ENCODE measurements around the gene PKD2.
"Not testable (repeated sequence)": the region's sequence is repeated elsewhere in the genome, so short reads cannot be mapped to it uniquely, and the experiment has no call there.

Gene PKD2

DNA sequence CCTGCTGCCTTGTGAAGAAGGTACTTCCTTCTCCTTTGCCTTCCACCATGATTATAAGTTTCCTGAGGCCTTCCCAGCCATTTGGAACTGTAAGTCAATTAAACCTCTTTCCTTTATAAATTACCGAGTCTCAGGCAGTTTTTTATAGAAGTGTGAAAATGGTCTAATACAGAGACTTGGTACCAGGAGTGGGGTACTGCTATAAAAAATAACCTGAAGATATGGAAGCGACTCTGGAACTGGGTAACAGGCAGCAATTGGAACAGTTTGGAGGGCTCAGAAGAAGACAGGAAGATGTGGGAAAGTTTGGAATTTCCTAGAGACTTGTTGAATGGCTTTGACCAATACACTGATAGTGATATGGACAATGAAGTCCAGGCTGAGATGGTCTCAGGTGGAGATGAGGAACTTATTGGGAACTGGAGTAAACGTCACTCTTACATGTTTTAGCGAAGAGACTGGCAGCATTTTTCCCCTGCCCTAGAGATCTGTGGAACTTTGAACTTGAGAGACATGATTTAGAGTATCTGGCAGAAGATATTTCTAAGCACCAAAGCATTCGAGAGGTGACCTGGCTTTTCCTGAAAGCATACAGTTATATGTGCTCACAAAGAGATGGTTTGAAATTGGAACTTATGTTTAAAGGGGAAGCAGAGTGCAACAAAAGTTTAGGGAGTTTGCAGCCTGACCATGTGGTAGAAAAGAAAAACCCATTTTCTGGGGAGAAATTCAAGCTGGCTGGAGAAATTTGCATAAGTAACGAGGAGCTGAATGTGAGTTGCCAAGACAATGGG, 18.6 kb downstream of the PKD2 start:
- not testable (repeated sequence) for DNase-seq (ENCODE audit: low read depth in 2 of 2, low spot score in 1 of 2)

DNA sequence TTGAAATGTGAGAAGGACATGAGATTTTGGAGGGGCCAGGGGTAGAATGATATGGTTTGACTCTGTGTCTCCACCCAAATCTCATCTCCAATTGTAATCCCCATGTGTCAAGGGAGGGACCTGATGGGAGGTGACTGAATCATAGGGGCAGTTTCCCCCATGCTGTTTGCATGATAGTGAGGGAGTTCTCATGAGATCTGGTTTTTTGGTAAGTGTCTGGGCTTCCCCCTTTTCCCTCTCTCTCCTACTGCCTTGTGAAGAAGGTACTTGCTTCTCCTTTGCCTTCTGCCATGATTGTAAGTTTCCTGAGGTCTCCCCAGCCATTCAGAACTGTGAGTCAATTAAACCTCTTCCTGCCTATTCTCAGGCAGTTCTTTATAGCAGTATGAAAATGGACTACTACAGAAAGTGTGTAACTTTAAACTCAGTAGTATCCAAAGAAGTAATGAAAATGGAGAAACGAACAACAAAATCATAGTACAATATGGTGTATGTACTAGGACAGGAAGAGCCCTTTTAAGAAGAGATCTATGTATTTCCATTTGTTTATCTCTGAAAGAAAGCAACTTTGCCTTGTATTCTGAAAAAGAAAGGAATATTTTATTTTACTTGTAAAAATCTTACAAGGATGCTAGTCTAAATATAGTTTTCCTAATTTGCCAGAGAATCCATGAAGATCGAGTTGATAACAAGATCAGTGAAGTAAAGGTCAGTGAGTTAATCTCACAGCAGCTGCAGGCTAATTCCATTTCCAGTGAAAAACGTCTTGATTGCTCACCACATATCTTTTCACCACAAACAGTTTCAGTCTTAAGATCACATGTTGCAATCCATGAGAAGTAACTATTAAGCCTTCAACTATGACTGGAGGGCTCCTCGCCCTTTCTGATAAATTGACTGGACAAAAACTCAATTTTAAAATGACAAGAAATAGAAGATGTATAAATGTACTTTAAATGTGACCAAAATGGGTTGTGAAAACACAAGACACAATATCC, 20.5 kb downstream of the PKD2 start:
- DNase-seq (ENCODE audit: low read depth in 2 of 2, low spot score in 1 of 2), result no peak

- DNase-seq (ENCODE audit: low read depth in 2 of 2, low spot score in 1 of 2), result no peak
Measured at GRCh38 chr4:88028946-88029345, 21.5 kb downstream of the PKD2 start.

DNA sequence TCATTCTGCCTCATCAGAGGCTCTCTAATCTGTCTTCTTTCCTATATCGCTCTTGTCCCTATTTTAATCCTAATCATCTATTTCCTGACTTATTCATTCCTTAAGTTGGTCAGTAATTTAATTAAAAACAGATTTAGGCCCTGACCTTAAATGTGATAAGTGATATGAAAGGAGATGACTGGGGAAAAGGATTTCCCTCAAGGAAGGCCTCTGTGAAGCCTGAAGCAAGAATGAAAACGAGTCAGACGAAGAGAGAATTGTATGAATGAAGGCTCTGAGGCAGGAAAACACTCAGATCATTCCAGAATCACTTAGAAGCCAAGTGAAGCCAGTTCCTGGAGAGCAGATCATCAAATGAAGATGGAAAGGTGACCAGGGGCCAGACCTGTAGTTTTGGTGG, 22.1 kb downstream of the PKD2 start:
- DNase-seq (ENCODE audit: low read depth in 2 of 2, low spot score in 1 of 2), result no peak

DNA sequence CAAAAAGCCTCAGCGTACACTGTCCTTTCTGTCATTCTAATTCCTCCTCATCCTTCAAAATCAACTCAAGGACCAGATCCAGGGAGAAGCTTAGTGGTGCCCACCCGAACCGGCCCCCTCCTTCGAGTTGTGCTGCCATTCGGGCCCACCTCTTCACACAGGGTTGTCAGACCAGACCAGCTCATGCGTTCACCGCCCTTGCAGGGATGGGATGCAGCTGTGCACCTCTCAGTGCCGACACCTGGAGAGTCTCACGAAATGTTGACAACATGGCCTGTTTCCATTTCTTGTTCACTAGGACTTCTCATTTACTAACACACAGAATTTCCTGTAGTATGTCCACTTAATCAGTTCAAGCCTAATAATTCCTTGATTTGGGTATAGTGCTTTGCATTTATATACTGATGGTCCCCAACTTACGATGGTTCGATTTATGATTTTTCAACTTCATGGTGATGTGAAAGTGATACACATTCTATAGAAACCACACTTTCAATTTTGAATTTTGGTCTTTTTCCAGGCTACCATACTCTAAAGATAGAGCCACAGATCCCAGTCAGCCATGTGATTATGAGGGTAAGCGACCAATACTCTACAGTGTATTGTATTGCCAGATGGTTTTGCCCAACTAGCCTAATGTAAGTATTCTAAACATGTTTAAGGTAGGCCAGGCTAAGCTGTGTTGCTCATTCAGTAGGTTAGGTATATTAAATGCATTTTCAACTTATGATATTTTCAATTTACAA, 23.3 kb downstream of the PKD2 start:
- no peak for DNase-seq (ENCODE audit: low read depth in 2 of 2, low spot score in 1 of 2)

GRCh38 chr4:88033309-88033708, 25.9 kb downstream of the PKD2 start:
- no peak for DNase-seq (ENCODE audit: low read depth in 2 of 2, low spot score in 1 of 2)

DNA sequence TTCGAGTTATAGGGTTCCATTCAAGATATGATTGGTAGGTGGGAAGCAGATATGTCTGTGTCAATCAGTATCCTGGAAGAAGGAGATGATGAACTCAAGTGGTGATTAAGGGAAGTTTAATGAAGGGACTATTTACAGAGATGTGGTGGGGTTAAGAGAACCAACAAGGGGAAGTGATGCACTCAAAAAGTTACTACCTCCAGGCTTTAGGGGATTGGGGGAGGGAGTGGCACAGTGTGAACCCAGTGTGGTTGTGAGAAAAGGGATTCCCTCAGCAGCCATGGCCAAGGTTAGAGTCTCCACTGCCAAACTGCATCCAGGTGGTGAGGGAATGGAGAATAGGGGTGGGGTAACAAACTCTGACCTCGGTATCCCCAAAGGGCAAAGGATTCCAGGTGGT, 27.9 kb downstream of the PKD2 start:
- no peak for DNase-seq (ENCODE audit: low read depth in 2 of 2, low spot score in 1 of 2)

DNA sequence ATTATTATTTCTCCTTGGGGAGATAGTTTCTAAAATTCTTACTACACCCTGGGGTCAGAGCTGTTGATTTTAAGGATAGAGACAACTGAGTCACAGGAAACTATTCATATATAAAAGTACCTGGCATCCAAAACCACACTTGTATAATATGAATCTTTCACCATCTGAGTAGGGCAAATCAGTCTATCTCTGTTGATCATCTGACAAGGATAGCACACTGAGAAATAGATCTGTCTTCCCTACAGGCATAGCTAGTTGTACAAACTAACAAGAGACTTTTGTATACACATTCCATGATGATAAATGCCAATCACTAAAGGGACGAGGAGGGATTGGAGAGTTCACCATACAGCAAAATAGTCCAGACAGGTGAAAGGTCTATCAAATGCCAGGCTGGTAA, 30.0 kb downstream of the PKD2 start:
- DNase-seq (ENCODE audit: low read depth in 2 of 2, low spot score in 1 of 2), result no peak

DNA sequence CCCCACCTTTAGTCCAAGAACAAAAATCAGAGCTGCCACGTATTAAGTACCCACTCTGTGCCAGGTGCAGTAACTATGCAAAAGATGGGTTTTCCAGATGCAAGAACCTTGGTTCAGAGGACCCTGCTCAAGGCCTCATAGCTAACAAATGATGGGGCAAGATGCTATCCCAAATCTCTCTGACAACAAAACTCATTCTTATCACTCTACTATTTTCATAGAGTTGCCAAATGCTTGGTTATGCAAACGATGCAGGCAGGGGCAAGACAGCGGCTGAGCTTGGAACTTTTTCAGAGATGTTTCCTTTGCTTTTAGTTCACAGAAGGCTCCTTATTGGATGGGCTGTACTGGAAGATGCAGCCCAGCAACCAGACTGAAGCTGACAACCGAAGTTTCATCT, 30.5 kb downstream of the PKD2 start:
- DNase-seq (ENCODE audit: low read depth in 2 of 2, low spot score in 1 of 2), result no peak

DNA sequence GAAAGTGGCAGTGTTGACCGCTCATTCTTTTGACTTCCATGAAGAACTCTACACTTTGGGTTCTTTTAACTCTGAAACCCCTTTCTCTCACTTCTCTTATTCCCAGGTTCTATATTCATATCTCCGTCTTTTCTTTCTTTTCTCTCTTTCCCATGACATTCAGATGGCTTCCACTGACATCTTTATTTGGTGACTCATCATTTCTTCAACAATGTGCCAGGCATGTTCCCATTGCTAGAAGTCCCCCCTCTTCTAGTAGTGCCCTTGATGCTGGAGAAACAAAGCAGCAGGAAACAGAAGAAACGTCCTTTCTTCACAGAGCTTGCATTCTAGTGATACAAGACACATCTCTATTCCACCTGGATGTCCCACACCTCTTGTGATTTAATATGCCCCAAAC, 33.3 kb downstream of the PKD2 start:
- DNase-seq (ENCODE audit: low read depth in 2 of 2, low spot score in 1 of 2), result no peak

GRCh38 chr4:88041626-88042025, 34.2 kb downstream of the PKD2 start:
- DNase-seq (ENCODE audit: low read depth in 2 of 2, low spot score in 1 of 2), result no peak

- no peak for DNase-seq (ENCODE audit: low read depth in 2 of 2, low spot score in 1 of 2)
Measured at GRCh38 chr4:88043001-88043400, 35.6 kb downstream of the PKD2 start.

DNA sequence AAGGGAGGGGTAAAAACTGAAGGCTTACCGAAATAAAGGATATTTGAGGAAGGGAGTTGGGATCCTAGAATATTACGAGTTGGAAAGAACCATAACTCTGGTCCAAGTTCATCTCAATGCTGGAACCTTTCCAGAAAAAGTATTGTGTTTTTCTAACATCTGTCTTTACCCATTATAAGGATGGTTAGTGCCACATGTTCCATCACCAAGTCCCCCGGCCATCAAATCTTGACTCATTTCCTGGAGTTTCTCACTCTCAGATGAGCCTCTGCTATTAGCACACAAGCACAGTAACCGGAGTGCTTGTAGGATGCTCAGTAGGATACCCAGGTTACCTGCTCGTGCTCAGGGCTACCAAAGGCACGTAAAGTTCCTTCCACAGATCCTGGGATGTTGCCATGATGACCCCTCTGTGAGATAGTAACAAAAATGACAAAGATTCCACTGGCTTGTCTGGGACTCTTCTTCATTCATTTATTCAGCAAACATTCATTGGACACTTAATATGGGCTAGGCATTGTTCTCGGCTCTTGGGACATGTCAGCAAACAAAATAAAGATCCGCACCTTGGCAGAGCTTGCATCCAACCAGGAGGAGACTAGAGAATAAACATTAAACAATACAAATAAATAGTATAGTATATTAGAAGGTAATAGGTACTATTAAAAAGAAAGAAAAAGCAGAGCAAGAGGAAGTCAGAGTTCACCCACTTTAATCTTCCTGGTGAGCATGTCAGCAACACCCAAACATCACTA, 36.3 kb downstream of the PKD2 start:
- no peak for DNase-seq (ENCODE audit: low read depth in 2 of 2, low spot score in 1 of 2)

- DNase-seq (ENCODE audit: low read depth in 2 of 2, low spot score in 1 of 2), result no peak
Measured at GRCh38 chr4:88045021-88045420, 37.6 kb downstream of the PKD2 start.

DNA sequence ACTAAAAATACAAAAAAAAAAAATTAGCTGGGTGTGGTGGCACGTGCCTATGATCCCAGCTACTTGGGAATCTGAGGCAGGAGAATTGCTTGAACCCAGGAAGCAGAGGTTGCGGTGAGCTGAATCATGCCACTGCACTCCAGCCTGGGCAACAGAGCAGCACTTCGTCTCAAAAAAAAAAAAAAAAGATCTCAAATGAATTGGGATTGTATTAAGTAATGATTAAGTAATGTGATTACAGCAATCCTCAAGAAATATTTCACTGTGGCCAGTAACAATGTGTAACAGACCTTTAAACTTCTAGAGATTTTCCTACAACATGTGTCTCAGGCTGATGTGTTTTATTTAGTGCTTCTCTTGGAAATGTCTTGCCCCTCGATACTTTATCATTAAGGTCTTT, 46.8 kb downstream of the PKD2 start:
- DNase-seq (ENCODE audit: low read depth in 2 of 2, low spot score in 1 of 2), result no peak

DNA sequence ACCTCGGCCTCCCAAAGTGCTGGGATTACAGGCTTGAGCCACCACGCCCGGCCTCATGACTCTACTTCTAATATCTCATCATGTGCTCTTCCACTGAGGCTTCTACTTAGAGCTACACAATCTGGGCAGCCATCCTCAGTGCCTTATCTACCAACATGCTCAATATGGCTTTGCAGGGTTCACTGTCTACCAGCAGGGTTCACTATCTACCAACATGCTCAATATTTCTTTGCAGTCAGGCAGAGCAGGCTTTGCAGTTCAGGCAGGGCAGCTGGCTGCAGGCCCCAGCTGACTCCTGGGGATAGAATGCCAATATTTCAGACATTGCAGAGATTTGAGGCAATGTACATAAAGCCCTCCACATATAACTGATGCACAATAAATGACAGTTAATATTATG, 47.5 kb downstream of the PKD2 start:
- no peak for DNase-seq (ENCODE audit: low read depth in 2 of 2, low spot score in 1 of 2)

DNA sequence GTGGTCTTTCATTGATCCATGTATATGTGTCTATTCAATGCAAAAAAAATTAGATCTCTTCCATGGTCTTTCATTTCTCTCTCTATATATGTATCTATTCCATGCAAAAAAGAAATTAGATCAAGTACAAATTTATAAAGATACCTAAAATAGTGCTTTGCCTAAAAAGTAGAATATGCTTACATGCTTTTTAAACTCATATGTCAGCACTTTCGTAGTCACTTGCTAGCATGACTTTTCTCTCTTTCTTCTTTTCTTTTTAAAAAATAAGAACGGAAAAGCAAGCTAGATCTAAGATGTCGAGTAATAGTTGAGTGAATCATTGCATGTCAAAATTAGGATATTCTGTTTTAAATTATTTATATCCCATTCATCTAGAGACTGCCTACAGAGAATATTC, 50.9 kb downstream of the PKD2 start:
- no peak for DNase-seq (ENCODE audit: low read depth in 2 of 2, low spot score in 1 of 2)

- DNase-seq (ENCODE audit: low read depth in 2 of 2, low spot score in 1 of 2), result no peak
Measured at GRCh38 chr4:88059766-88060165, 52.3 kb downstream of the PKD2 start.

DNA sequence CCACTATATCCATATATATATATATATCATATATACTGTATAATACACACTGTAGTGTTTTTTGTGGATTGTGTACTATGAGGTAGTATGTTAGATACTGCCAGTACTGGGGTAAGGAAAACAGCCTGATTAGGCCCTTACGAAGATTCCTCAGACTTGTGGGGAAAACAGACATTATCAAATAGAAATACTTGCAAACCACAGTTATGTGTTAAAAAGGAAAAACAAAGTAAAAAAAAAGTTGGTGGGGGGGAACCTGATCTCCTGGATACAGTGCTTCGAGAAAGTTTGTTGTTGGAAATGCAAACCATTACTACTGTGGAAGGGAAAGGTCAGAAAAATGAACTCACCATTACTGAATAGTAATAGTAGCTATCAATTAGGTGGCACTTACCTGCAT, 53.0 kb downstream of the PKD2 start:
- DNase-seq (ENCODE audit: low read depth in 2 of 2, low spot score in 1 of 2), result no peak

GRCh38 chr4:88062311-88062710, 54.9 kb downstream of the PKD2 start:
- no peak for DNase-seq (ENCODE audit: low read depth in 2 of 2, low spot score in 1 of 2)

GRCh38 chr4:88062843-88063242, 55.4 kb downstream of the PKD2 start:
- DNase-seq (ENCODE audit: low read depth in 2 of 2, low spot score in 1 of 2), result no peak

All from stimulated activated CD8-positive, alpha-beta memory T cell treated with anti-CD3 and anti-CD28 coated beads, Interleukin-4, amount 100 ng/mL, for 1 hour (primary cell).